SK-N-MC (cell line): Measurements from ENCODE around the gene GJC2.

Experiments
- EZH2 ChIP-seq: fragments of 200-600 bp; sonication (generic); IDR thresholded peaks from one replicate; pipeline ENCODE4 v1.6.1; 2017; ENCODE audit warnings: antibody characterized with exemption
- FOXP2 ChIP-seq: optimal IDR thresholded peaks from 2 replicates; pipeline ENCODE3; 2011; ENCODE audit warnings: mild to moderate bottlenecking, moderate library complexity; ENCODE audit not compliant: insufficient read depth; ENCODE audit errors: extremely low read length, control extremely low read depth
- POLR2AphosphoS5 ChIP-seq: IDR thresholded peaks from 2 replicates; pipeline ENCODE4 v1.6.1; 2012; ENCODE audit warnings: mild to moderate bottlenecking, low read depth, low read length, borderline replicate concordance

GRCh38 chr1:228148935-228149405 lies 760 bp upstream of the GJC2 start:
- TF ChIP-seq POLR2AphosphoS5: no peak
- no peak for TF ChIP-seq EZH2
- TF ChIP-seq FOXP2: no peak
